Body of pancreas (tissue), 4 donors: Measurements from ENCODE around the gene VANGL1. TPM values are rescaled to one million over a fixed set of nuclear protein-coding genes. Genes with fewer than 3 reads are reported as not detected.

Experiments used
- ATAC-seq: fragments of 150-250 bp; one replicate; pipeline ENCODE4 v1.9.1; 2016
- DNase-seq, 4 donors: peaks; one replicate each; pipeline ENCODE4 v3.0.0-alpha.2; 2019
- H3K27ac ChIP-seq, 4 donors: fragments of 200-600 bp; sonication (generic); 1 replicate in 3 of 4; 2 replicates in 1 of 4; pipeline versions ENCODE4 v1.5.1 to v1.6.1; 2016 to 2019; ENCODE audit warnings: mild to moderate bottlenecking in 1 of 4, mixed read lengths in 1 of 4, moderate library complexity in 1 of 4
- H3K27me3 ChIP-seq, 2 donors: fragments of 200-600 bp; sonication (generic); one replicate each; pipeline ENCODE4 v1.6.0; 2016; ENCODE audit warnings: mild to moderate bottlenecking in 1 of 2
- H3K36me3 ChIP-seq, 2 donors: fragments of 200-600 bp; sonication (generic); replicated peaks in 1 of 2; 2 replicates each; pipeline ENCODE4 v1.5.1; 2016; ENCODE audit warnings: low read depth in 2 of 2; ENCODE audit not compliant: insufficient read depth in 1 of 2
- H3K4me1 ChIP-seq: fragments of 200-600 bp; sonication (generic); one replicate; pipeline ENCODE4 v1.6.0; 2016
- H3K4me3 ChIP-seq, 2 donors: fragments of 200-600 bp; sonication (generic); 1 replicate in 1 of 2; 2 replicates in 1 of 2; pipeline ENCODE4 v1.5.1; 2016 to 2019
- H3K9me3 ChIP-seq, 3 donors: fragments of 200-600 bp; sonication (generic); 1 replicate in 2 of 3; 2 replicates in 1 of 3; pipeline ENCODE4 v1.5.1; 2016
- CTCF ChIP-seq, 7 experiments: fragments of 450-650 bp in 4 of 7; fragments of 200-600 bp in 3 of 7; sonication (generic) in 3 of 7; IDR thresholded peaks; one replicate each; pipeline ENCODE4 v1.5.1; 2016 to 2019; ENCODE audit warnings: antibody characterized with exemption in 7 of 7
- POLR2A ChIP-seq, 3 donors: fragments of 450-650 bp; IDR thresholded peaks; one replicate each; pipeline ENCODE4 v1.6.1; 2016; ENCODE audit warnings: antibody characterized with exemption in 3 of 3, mild to moderate bottlenecking in 2 of 3
- WGBS, 2 donors: methylation state at CpG; one replicate each; pipeline ENCODE4 v1.1.5; 2017; 5-methylcytosine and 5-hydroxymethylcytosine counted together
- intact Hi-C: fragments of 100-400 bp; cut with DNase I; formaldehyde crosslinking; loops from one replicate; pipeline ENCODE4 v1.15.1; 2023
- total RNA-seq, 2 donors: library from RNA; depleted of rRNA; stranded (reverse); fragments of >200 nt; gene quantifications; one replicate each; pipeline ENCODE4 v1.1.0, GENCODE V29; 2016

Gene VANGL1
- total RNA-seq, 2 donors from 2014 or later: 2.6 to 3.9 TPM

GRCh38 chr1:115647047-115647446 lies 5.3 kb downstream of the VANGL1 start:
- DNase-seq: peak in 1 of 4 donors; percentile 38
- Histone ChIP-seq H3K9me3 (no peaks in the 10 kb centered on the region), H3K4me3 (no peak overlapping the region), H3K4me1 (peaks cover 62% of the 10 kb centered on the region), H3K36me3 (no peaks in the 10 kb centered on the region), H3K27ac (peak overlapping the region in 1 of 4 donors; percentile 24), H3K27me3 (no peaks in the 10 kb centered on the region)
- intact Hi-C loops: no loop called here
- TF ChIP-seq CTCF (IDR thresholded peaks at IDR 0.05): no peak
- TF ChIP-seq POLR2A (IDR thresholded peaks at IDR 0.05): no peak
- 4 to 37% methylated on average over 2 of the region's 2 CpGs for WGBS, 2 donors
- ATAC-seq: no peak

DNA sequence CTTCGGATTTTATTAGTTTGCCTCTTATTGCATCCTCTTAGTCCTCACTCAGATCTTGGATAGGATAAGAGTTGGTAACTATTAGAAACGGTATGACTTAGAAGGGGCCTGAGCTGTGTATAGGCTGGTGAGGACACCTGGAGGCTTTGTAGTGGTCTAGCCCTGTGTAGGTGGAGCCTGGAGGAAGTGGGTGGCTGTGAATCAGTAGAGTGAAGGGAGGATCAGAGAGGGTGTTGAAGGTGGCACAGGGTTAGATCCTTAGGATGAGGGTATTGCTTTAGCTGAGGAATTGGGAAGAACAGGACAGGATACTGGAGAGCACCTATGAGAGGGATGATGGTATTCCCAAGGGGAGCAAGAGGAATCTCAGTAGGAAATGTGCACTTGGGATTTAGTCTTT lies 5.7 kb downstream of the VANGL1 start:
- TF ChIP-seq POLR2A (IDR thresholded peaks at IDR 0.05) (no peak), CTCF (IDR thresholded peaks at IDR 0.05) (no peak)
- DNase-seq (no peak), ATAC-seq (no peak)
- intact Hi-C loops: no loop called here
- Histone ChIP-seq H3K27me3 (no peaks in the 10 kb centered on the region), H3K4me3 (no peak overlapping the region), H3K9me3 (no peaks in the 10 kb centered on the region), H3K27ac (peak overlapping the region in 1 of 4 donors; percentile 24), H3K36me3 (no peaks in the 10 kb centered on the region), H3K4me1 (peaks cover 66% of the 10 kb centered on the region)
- WGBS, 2 donors: 68 to 83% methylated on average over 2 of the region's 2 CpGs

DNA sequence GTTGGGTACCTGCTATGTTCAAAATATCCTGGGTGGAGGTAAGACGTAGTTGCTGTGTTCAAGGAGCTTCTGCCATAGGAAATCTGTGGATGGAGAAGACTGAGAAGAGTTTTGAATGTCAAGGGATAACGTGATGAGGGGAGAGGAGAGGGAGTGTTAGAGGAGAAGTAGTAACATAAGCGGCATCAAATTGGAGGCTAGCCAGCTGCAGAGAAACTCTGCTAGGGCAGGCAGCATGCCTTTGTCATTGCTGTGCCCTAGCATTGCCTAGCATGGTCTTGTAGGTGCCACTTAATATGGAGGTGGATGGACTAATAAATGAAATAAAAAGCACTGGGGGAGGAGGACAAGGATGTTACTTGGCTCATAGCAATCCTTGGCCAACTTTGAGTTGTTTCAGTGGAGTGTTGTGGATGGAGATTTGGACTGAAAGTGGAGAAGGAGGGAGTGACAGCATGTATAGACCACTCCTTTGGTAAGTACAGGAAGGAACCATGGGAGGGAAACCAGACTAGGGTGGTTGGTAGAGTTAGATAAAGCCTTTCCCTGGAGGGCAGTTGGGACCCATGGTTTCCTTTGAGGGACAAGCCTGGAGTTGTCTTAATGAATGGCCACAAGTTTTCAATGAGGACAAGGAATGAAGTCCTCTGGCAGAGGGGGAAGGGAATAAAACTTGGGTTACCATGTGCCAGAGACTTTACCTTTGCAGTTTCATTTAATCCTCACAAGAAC lies 6.3 kb downstream of the VANGL1 start:
- intact Hi-C loops: no loop called here
- H3K4me1 ChIP-seq: peaks cover 63% of the 10 kb centered on the region
- ATAC-seq: no peak
- no peaks in the 10 kb centered on the region for H3K27me3 ChIP-seq
- no peak for DNase-seq
- H3K36me3 ChIP-seq: no peaks in the 10 kb centered on the region
- no peak overlapping the region for H3K27ac ChIP-seq
- no peaks in the 10 kb centered on the region for H3K9me3 ChIP-seq
- 46 to 88% methylated on average over 3 of the region's 3 CpGs for WGBS, 2 donors
- TF ChIP-seq POLR2A (IDR thresholded peaks at IDR 0.05) (no peak), CTCF (IDR thresholded peaks at IDR 0.05) (no peak)
- H3K4me3 ChIP-seq: no peak overlapping the region

DNA sequence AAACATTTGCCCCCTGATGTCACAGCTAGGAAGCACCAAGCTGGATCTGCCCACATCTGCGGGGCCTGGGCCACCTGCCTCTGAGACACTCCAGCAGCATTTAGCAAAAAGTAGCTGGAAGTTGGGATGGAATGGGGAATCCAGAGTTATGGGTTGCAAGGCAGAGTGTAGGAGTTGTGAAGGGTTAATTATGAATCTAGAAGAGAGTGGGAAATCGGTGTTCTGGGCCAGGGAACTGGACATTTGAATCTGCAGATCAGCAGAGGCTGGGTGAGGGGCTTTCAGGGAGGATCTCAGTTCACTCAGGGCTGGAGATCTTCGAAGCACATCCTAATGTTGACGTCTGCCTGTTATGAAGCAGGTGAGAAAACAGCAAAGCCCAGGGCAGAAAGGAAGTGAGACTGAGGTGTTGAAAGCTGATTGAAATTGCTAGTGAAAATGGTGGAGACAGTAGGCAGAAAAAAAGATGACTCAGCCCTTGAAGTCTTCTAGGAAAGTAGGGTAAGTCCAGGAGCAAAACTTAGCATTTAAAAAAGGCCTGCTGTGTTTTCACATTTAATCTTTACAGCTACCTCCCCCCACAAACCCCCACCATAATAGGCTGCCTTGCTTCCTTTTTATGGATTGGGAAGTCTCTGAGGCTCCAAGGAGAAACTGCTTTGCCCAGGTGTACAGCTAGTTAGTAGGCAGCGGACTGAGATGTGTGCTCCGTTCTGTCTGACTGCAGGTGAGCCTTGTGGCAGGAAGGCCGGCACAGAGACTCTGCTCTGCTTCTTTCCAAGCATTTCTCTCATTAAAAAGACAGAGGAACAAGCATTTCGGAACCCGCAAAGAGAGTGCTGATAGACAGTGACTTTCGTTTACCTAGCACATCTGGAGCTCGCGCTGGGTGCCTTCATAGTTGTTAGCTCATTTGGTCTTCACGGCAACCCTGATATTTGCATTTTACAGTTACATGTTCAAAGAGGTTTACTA lies 7.2 kb downstream of the VANGL1 start:
- no peak for TF ChIP-seq CTCF (IDR thresholded peaks at IDR 0.05)
- TF ChIP-seq POLR2A (IDR thresholded peaks at IDR 0.05): no peak
- no peak overlapping the region for H3K27ac ChIP-seq
- H3K4me1 ChIP-seq: peaks cover 55% of the 10 kb centered on the region
- DNase-seq (no peak), ATAC-seq (no peak)
- H3K27me3 ChIP-seq: no peaks in the 10 kb centered on the region
- no peaks in the 10 kb centered on the region for H3K36me3 ChIP-seq
- intact Hi-C loops: no loop called here
- H3K9me3 ChIP-seq: no peaks in the 10 kb centered on the region
- 67 to 76% methylated on average over 13 of the region's 13 CpGs for whole genome bisulfite sequencing, 2 donors
- H3K4me3 ChIP-seq: no peak overlapping the region
